Lower leg skin (tissue), 4 donors: ENCODE results near the gene ERCC2. TPM values are rescaled to one million over a fixed set of nuclear protein-coding genes. Genes with fewer than 3 reads are reported as not detected.
"Not testable (repeated sequence)": the region's sequence is repeated elsewhere in the genome, so short reads cannot be mapped to it uniquely, and the experiment has no call there.

Experiments used
- DNase-seq, 2 donors: peaks; one replicate each; pipeline ENCODE4 v3.0.0-alpha.2; 2019; ENCODE audit warnings: low spot score in 2 of 2
- H3K4me3 ChIP-seq: fragments of 200-600 bp; sonication (generic); 2 replicates; pipeline ENCODE4 v1.5.1; 2017; ENCODE audit warnings: mild to moderate bottlenecking, low read depth; ENCODE audit not compliant: poor library complexity, severe bottlenecking
- POLR2A ChIP-seq, 2 donors: fragments of 450-650 bp; IDR thresholded peaks; one replicate each; pipeline ENCODE4 v1.6.1; 2016 to 2017; ENCODE audit warnings: antibody characterized with exemption in 2 of 2, mild to moderate bottlenecking in 1 of 2, moderate library complexity in 1 of 2
- WGBS, 2 donors: methylation state at CpG; one replicate each; pipeline ENCODE4 v1.1.5; 2018; 5-methylcytosine and 5-hydroxymethylcytosine counted together
- intact Hi-C: fragments of 100-400 bp; cut with DNase I; formaldehyde crosslinking; loops from one replicate; pipeline ENCODE4 v1.15.0; 2023; ENCODE audit warnings: low total_unique reads
- total RNA-seq, 4 donors: library from RNA; depleted of rRNA; stranded (reverse); fragments of >200 nt; gene quantifications; one replicate each; pipeline ENCODE4 v1.1.0, GENCODE V29; 2016
- TF ChIP-seq, protein P1 (sequence below), 3 donors: fragments of 450-650 bp; IDR thresholded peaks; one replicate each; pipeline ENCODE4 v1.5.1; 2016; ENCODE audit warnings: antibody characterized with exemption in 3 of 3, mild to moderate bottlenecking in 3 of 3, moderate library complexity in 2 of 3

The ERCC2 gene
- total RNA-seq, 4 donors from 2014 or later = 8.5 to 22.4 (median 9.8) TPM

DNA sequence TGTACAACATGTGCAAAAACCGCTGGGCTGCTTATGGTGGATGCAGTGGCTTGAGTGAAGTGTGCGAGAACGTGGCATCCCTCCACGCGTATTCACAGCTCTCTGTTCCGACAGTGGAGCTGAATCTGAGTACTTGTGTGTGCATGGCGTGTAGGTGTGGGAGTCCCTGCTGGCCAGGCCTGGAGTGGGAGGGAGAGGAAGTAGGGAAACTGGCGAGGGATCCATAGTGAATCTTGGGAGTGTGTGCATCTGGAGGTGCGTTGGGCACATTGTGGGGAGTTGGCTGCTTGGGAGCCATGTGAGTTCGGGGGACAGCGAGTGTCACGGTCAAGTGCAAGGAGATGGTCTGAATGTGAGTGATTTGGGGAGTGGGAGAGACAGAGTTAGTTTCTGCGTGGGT, 27.5 kb downstream of the ERCC2 start:
- H3K4me3 ChIP-seq = no peak overlapping the region
- WGBS, 2 donors = 70 to 83% methylated on average over 13 of the region's 13 CpGs
- no peak for DNase-seq

DNA sequence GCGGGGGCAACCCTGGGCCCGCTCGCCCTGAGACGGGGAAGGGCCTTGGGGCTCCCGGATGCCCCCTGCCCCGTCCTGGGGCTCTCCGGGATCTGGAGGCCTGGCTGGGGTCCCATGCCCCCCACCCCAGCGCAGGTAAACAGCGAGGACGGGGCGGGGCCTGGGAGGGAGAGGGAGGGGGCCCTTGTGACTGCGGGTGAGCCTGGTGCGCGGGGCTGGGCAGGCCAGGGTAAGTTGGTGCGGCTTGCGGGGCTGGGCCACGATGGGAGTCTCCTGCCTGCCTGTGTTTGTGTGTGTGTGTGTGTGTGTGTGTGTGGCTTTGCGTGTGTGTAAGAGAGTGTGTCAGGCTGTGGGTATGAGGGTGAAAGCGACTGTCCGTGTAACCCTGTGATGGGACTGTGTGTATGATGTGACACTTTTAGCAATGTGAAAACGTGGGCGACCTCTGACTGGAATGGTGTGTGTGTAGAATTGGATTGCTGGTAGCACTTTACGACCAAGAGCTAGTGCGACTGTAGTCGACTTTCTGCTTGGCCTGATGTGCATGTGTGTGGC, 29.4 kb downstream of the ERCC2 start:
- WGBS, 2 donors = 10 to 11% methylated on average over 19 to 21 of the region's 25 CpGs
- peak in 1 of 2 donors; percentile 91 for DNase-seq
- intact Hi-C loops = no loop called here

More for the DNA sequence above, 27.5 kb downstream of the ERCC2 start:
- TF ChIP-seq POLR2A (IDR thresholded peaks at IDR 0.05) = no peak
- TF ChIP-seq, protein P1, sequence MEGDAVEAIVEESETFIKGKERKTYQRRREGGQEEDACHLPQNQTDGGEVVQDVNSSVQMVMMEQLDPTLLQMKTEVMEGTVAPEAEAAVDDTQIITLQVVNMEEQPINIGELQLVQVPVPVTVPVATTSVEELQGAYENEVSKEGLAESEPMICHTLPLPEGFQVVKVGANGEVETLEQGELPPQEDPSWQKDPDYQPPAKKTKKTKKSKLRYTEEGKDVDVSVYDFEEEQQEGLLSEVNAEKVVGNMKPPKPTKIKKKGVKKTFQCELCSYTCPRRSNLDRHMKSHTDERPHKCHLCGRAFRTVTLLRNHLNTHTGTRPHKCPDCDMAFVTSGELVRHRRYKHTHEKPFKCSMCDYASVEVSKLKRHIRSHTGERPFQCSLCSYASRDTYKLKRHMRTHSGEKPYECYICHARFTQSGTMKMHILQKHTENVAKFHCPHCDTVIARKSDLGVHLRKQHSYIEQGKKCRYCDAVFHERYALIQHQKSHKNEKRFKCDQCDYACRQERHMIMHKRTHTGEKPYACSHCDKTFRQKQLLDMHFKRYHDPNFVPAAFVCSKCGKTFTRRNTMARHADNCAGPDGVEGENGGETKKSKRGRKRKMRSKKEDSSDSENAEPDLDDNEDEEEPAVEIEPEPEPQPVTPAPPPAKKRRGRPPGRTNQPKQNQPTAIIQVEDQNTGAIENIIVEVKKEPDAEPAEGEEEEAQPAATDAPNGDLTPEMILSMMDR (IDR thresholded peaks at IDR 0.05) = no peak
- intact Hi-C loops = no loop called here

DNA sequence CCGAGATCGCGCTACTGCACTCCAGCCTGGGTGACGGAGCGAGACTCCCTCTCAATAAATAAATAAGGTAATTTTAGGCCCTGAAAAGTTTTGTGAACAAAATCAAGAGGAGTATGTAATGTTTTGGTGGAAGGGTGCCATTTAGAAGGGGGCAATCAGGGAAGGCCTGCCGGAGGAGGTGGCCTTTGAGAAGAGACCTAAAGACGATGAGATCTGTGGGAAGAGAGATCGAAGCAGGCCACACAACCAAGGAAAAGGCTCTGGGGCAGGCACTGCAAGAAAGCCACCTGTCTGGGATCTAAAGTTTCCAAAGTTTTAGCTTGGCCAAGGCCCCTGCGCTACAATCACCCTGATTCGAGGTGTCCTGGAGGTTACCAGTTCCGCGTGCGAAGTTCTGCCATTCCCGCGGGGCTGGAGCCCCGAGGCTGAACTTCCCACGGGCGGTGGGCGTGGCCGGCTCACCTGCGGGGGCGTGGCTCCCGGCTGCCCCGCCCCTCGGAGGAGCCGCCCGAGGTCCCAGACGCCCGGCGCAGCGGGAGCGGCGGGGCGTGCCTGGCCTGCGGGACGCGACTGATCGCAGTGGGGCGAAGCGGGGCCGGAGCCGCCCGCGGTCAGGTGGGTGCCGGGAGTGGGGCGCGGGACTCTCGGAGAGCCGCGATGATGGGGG, 30.0 kb downstream of the ERCC2 start, which contains the start of gene KLC3:
Gene KLC3 (plus strand): TSS at position 519 of the 667 bp plus-strand sequence. CDS start 4,792 bp downstream, outside the sequence.
- DNase-seq = no peak
- intact Hi-C loops = no loop called here

More for the DNA sequence above, 29.4 kb downstream of the ERCC2 start:
- H3K4me3 ChIP-seq = peak overlapping the region; percentile 46
- TF ChIP-seq, protein P1 (IDR thresholded peaks at IDR 0.05) = no peak

DNA sequence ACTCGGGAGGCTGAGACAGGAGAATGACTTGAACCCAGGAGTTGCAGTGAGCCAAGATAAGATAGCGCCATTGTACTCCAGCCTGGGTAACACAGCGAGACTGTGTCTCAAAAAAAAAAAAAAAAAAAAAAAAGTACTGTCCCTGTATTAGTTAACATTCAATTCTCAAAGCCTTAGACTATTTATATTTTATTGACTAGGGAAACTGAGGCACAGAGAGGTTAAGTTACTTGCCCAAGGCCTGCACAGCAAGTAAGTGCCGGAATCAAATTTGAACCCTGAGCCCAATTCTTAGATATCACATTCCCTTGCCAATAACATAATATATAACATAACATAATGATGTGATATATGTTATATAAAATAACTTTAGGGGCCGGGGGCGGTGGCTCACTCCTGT, 30.7 kb downstream of the ERCC2 start:
- intact Hi-C loops = no loop called here
- WGBS, 2 donors = 82% methylated on average over 6 of the region's 6 CpGs
- TF ChIP-seq, protein P1 (IDR thresholded peaks at IDR 0.05) = no peak
- no peak for TF ChIP-seq POLR2A (IDR thresholded peaks at IDR 0.05)
- DNase-seq = no peak
- H3K4me3 ChIP-seq = no peak overlapping the region

More for the DNA sequence above, 30.0 kb downstream of the ERCC2 start, which contains the start of gene KLC3:
- H3K4me3 ChIP-seq = peak within 1 kb of the TSS; percentile 46
- WGBS, 2 donors = 12 to 16% methylated on average over 34 to 35 of the region's 50 CpGs
- TF ChIP-seq, protein P1 (IDR thresholded peaks at IDR 0.05) = no peak
- TF ChIP-seq POLR2A (IDR thresholded peaks at IDR 0.05) = no peak

DNA sequence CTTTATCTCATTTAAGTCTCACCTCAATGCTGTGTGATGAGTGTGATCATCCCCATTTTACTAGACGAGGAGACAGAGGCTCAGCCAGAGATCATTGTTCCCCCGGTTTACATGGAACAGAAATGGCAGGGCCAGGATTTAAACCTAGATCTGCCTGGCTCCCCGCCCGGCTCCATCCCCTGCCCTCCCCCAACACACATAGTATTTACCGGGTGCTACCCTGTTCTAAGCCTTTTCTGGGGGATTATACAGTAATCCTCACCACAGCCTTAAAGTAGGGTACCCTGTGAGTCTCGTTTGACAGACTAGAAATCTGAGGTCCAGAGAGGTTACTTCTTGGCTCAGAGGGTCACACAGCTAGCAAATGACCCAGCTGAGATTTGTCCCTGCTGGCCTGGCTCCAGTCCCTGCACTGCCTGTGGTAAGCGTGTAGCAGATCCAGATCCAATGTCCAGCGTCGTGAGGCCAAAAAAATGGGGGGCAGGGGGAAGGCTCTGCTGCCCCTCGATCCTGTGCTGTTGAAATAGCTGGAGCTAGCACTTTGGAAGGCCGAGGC, 33.6 kb downstream of the ERCC2 start:
- 67 to 68% methylated on average over 11 of the region's 11 CpGs for WGBS, 2 donors
- TF ChIP-seq, protein P1 (IDR thresholded peaks at IDR 0.05) = no peak
- no peak for TF ChIP-seq POLR2A (IDR thresholded peaks at IDR 0.05)
- H3K4me3 ChIP-seq = no peak overlapping the region
- no peak for DNase-seq
- intact Hi-C loops = no loop called here

DNA sequence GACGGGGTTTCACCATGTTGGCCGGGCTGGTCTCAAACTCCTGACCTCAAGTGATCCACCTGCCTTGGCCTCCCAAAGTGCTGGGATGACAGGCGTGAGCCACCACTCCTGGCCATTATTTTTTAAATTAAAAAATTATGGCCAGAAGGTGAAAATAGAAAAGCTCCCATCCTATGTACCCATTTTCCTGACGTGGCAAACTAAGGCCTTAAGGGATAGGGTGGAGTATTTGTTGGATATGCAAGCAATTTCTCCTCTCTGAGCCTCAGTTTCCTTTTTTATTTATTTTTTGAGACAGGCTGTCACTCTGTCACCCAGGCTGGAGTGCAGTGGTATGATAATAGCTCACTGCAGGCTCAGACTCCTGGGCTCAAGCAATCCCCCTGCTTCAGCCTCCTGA, 35.5 kb downstream of the ERCC2 start:
- DNase-seq, H3K4me3 ChIP-seq, intact Hi-C loops: not testable (repeated sequence)
- WGBS, 2 donors = 85 to 91% methylated on average over 4 of the region's 4 CpGs
